GM19240 (cell line): ENCODE results near the gene POTEB.
"Not testable (repeated sequence)": the region's sequence is repeated elsewhere in the genome, so short reads cannot be mapped to it uniquely, and the experiment has no call there.

Source experiments
- DNase-seq: peaks from one replicate; pipeline ENCODE4 v3.0.0; 2011; ENCODE audit warnings: low spot score; ENCODE audit not compliant: insufficient read length

Gene POTEB

DNA sequence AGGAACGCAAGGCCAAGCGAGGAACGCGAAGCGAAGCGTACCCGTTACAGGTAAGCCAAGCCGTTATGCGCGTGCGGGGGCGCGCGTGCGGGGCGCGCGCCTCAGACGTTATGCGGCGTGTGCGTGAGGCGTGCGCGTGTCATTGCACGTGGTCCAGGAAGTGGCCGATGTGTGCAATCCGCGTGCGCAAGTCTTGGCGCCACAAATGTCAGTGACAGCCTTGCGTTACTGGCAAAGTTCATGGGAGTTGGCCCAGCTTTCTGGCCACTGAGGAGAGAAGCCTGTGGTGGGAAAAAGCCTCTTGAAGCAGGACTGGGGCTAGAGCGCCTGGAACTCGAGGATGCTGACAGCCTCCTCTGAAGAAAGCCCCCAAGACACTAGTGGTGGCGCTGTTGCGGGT, at the start of gene POTEB:
Gene POTEB, minus strand, starts transcription at position 101 of the 400 bp plus-strand sequence. CDS start 489 bp downstream, outside the sequence.
- DNase-seq: not testable (repeated sequence)

DNA sequence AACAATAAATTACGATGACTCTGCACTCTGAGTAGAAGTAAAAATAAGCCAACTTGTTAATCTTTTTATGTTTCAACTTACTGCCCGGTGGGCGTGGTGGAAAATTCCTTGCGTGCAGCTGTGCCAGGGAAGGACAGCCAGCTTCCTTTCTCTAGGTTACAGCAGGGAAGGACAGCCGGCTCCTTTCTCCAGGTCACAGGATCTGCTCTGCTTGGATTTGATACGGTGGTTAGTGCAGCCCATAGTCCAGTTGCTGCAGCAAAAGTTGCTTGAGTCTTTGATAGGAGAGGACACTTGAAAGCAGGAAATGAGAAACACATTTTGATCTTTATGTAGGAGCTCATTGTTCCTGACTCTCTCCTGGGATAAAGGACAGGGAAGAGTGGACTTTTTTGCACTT, 13.4 kb upstream of the POTEB start:
- DNase-seq: not testable (repeated sequence)

DNA sequence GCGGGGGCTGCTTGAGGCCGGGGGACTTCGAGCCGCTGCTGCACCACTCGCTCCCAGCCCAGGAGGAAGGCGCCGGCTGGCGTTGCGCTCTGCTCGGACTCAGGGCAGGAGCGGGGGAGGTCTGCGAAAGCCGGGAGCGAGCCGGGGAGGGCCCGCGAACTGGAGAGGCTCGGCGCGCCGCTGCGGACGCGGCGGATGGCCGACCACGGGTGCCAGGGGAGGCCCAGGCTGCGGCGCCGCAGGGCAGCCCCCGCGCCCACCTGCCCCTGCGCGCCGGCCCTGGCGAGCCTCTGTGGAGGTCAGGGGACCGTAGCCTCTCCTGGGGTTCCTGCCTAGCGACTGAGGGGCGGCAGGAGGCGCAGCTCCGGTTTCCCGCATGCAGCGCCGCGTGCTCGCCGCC, 12.0 kb upstream of the POTEB start:
- not testable (repeated sequence) for DNase-seq

DNA sequence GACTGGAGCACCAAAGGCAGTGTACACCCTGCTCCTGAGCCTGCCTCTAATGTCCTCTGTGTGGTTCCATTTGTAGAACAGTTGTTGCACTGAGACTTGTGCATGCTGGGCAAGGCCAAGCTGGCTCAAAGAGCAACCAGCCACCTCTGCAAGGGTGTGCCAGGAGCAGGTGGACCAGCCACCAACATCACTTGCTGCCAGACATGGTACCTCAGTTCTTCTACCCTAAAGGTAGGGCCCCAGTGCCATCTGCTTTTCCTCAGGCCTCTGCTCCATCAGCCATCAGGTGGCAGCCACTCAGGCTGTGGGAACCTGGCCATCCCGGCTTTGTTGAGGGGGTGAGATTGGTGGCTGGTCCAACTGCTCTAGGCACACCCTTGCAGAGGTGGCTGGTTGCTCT, 38.7 kb downstream of the POTEB start:
- not testable (repeated sequence) for DNase-seq
